GM19324 (cell line): ENCODE results near the gene POLN.

ENCODE experiments used
- ATAC-seq: cut with Tn5 transposase; IDR thresholded peaks from one replicate; pipeline ENCODE4 v1.9.1; 2021; ENCODE audit warnings: mild to moderate bottlenecking, moderate library complexity; ENCODE audit not compliant: unreplicated experiment, low FRiP score

The POLN gene

GRCh38 chr4:2062808-2063524, 179.0 kb downstream of the POLN start:
- ATAC-seq = no peak

GRCh38 chr4:2062168-2062807, 179.6 kb downstream of the POLN start:
- ATAC-seq = no peak

- no peak for ATAC-seq
Observed at GRCh38 chr4:2061186-2062131, 180.5 kb downstream of the POLN start.

GRCh38 chr4:2060611-2061185, 181.2 kb downstream of the POLN start:
- no peak for ATAC-seq

- no peak for ATAC-seq
Observed at GRCh38 chr4:2059726-2060602, 182.0 kb downstream of the POLN start.

- no peak for ATAC-seq
Observed at GRCh38 chr4:2059046-2059725, 182.7 kb downstream of the POLN start, which contains the start of gene NAT8L. Gene NAT8L, plus strand, starts transcription at chr4:2059327. Its CDS starts 185 bp downstream, at chr4:2059512.

- no peak for ATAC-seq
Observed at GRCh38 chr4:2058264-2059045, 183.5 kb downstream of the POLN start.

- no peak for ATAC-seq
Observed at GRCh38 chr4:2057382-2058065, 184.4 kb downstream of the POLN start.

- ATAC-seq = no peak
Observed at GRCh38 chr4:2054217-2054616, 187.7 kb downstream of the POLN start.

- ATAC-seq = no peak
Observed at GRCh38 chr4:2051086-2051485, 190.8 kb downstream of the POLN start.

- ATAC-seq = no peak
Observed at GRCh38 chr4:2049811-2050210, 192.1 kb downstream of the POLN start.

- no peak for ATAC-seq
Observed at GRCh38 chr4:2049381-2049780, 192.5 kb downstream of the POLN start.

GRCh38 chr4:2048831-2049230, 193.1 kb downstream of the POLN start:
- ATAC-seq = no peak

- ATAC-seq = no peak
Observed at GRCh38 chr4:2047781-2048581, 193.9 kb downstream of the POLN start.

GRCh38 chr4:2047031-2047660, 194.8 kb downstream of the POLN start:
- no peak for ATAC-seq
